Right lobe of liver (tissue), 6 donors: ENCODE measurements around the gene DDX24. TPM values are rescaled to one million over a fixed set of nuclear protein-coding genes. Genes with fewer than 3 reads are reported as not detected.

Experiments used
- ATAC-seq, 4 donors: fragments of 200-7000 bp; cut with Tn5 transposase; one replicate each; pipeline ENCODE4 v1.9.1; 2020; ENCODE audit warnings: mild to moderate bottlenecking in 4 of 4, moderate library complexity in 4 of 4
- DNase-seq, 3 donors: peaks; one replicate each; pipeline ENCODE4 v3.0.0-alpha.2; 2020
- H3K27ac ChIP-seq, 3 donors: fragments of 200-600 bp; one replicate each; pipeline ENCODE4 v1.8.0; 2022
- H3K27me3 ChIP-seq, 2 donors: fragments of 200-600 bp; one replicate each; pipeline ENCODE4 v1.8.0; 2022
- H3K36me3 ChIP-seq, 4 donors: fragments of 200-600 bp; sonication (generic) in 1 of 4; one replicate each; pipeline versions ENCODE4 v1.5.1 to v1.8.0; 2017 to 2022; ENCODE audit warnings: control low read depth in 1 of 4
- H3K4me1 ChIP-seq, 4 donors: fragments of 200-600 bp; sonication (generic) in 1 of 4; one replicate each; pipeline versions ENCODE4 v1.5.1 to v1.8.0; 2017 to 2022; ENCODE audit warnings: control low read depth in 1 of 4
- H3K4me3 ChIP-seq, 3 donors: fragments of 200-600 bp; one replicate each; pipeline ENCODE4 v1.8.0; 2022
- H3K9me3 ChIP-seq, 4 donors: fragments of 200-600 bp; sonication (generic) in 1 of 4; one replicate each; pipeline versions ENCODE4 v1.5.1 to v1.8.0; 2017 to 2022; ENCODE audit warnings: control low read depth in 1 of 4
- POLR2A ChIP-seq: fragments of 450-650 bp; IDR thresholded peaks from one replicate; pipeline ENCODE4 v1.6.1; 2017; ENCODE audit warnings: antibody characterized with exemption, mild to moderate bottlenecking
- WGBS: methylation state at CpG from one replicate; pipeline ENCODE4 v1.1.6; 2018; ENCODE audit warnings: low coverage, low lambda C conversion rate; ENCODE audit not compliant: insufficient coverage; ENCODE audit errors: missing lambda C conversion rate; 5-methylcytosine and 5-hydroxymethylcytosine counted together
- intact Hi-C, 2 donors: fragments of 100-400 bp; cut with DNase I; formaldehyde crosslinking; loops; one replicate each; pipeline versions ENCODE4 v1.11.2 to v1.14.1; 2022
- total RNA-seq, 6 experiments: library from RNA; depleted of rRNA in 2 of 6; stranded (reverse); fragments of >200 nt in 2 of 6; fragmentation: NEBNext Ultra II Directional in 3 of 6; extraction: Animal tissue kit (Norgen Biotek cat#: 25700) in 3 of 6; gene quantifications; one replicate each; pipeline versions ENCODE4 v1.1.0 to v1.2.4, GENCODE V29; 2016 to 2023
- TF ChIP-seq, protein P1 (sequence below), 4 donors: fragments of 200-600 bp in 3 of 4; fragments of 450-650 bp in 1 of 4; IDR thresholded peaks; one replicate each; pipeline versions ENCODE4 v1.5.1 to v1.8.0; 2016 to 2022; ENCODE audit warnings: antibody characterized with exemption in 4 of 4, mild to moderate bottlenecking in 2 of 4
- donor health status: DM: no; HTN: yes; CAD: no.
- donor health status: DM: no; HTN: no; CAD: no.
- donor health status: DM: no; HTN: no; CAD: no.
- donor health status: DM: no; HTN: yes; CAD: no.
- donor health status: DM: no; HTN: yes; CAD: no.

The DDX24 gene
- total RNA-seq, 6 experiments from 2014 or later, result 47.8 to 74.0 (median 63.6) TPM

DNA sequence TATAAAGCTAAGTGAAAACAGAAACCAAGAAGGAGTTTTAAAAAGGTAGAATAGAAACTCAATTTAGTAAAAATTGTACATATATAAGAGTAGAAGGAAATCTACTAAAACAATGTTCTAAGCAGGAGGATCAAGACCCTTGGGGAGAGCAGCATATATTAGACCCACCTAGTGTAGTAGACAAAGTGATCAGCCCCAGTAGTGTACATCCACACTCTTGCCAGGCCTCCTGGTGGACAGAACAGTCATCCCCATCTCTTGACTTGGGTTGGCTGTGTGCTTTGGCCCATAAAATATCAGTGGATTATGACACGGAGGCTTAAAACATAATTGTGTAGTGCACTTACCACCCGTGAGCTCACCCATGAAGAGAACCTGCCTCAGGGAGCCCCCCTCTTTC, 65.8 kb downstream of the DDX24 start:
- ATAC-seq, result no peak
- intact Hi-C loops, result no loop called here

GRCh38 chr14:94014382-94014781, 66.6 kb downstream of the DDX24 start:
- TF ChIP-seq, protein P1, sequence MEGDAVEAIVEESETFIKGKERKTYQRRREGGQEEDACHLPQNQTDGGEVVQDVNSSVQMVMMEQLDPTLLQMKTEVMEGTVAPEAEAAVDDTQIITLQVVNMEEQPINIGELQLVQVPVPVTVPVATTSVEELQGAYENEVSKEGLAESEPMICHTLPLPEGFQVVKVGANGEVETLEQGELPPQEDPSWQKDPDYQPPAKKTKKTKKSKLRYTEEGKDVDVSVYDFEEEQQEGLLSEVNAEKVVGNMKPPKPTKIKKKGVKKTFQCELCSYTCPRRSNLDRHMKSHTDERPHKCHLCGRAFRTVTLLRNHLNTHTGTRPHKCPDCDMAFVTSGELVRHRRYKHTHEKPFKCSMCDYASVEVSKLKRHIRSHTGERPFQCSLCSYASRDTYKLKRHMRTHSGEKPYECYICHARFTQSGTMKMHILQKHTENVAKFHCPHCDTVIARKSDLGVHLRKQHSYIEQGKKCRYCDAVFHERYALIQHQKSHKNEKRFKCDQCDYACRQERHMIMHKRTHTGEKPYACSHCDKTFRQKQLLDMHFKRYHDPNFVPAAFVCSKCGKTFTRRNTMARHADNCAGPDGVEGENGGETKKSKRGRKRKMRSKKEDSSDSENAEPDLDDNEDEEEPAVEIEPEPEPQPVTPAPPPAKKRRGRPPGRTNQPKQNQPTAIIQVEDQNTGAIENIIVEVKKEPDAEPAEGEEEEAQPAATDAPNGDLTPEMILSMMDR (IDR thresholded peaks at IDR 0.05), result no peak
- no peak for TF ChIP-seq POLR2A
- H3K9me3 ChIP-seq, result no peaks in the 10 kb centered on the region
- intact Hi-C loops, result no loop called here
- WGBS, result 47% methylated on average over 6 of the region's 6 CpGs
- no peaks in the 10 kb centered on the region for H3K36me3 ChIP-seq
- no peak overlapping the region for H3K27ac ChIP-seq
- DNase-seq, result no peak
- ATAC-seq, result peak in 2 of 4 donors; percentile 23 to 76
- H3K4me1 ChIP-seq, result no peaks in the 10 kb centered on the region
- no peak overlapping the region for H3K4me3 ChIP-seq
- H3K27me3 ChIP-seq, result no peaks in the 10 kb centered on the region

More for the DNA sequence above, 65.8 kb downstream of the DDX24 start:
- H3K4me1 ChIP-seq, result no peaks in the 10 kb centered on the region
- H3K27ac ChIP-seq, result no peak overlapping the region
- TF ChIP-seq, protein P1 (IDR thresholded peaks at IDR 0.05), result no peak
- no peak for TF ChIP-seq POLR2A
- no CpG with 5 or more reads among the region's 2 CpGs for WGBS
- no peaks in the 10 kb centered on the region for H3K9me3 ChIP-seq
- H3K27me3 ChIP-seq, result no peaks in the 10 kb centered on the region
- no peak for DNase-seq
- H3K4me3 ChIP-seq, result no peak overlapping the region
- no peaks in the 10 kb centered on the region for H3K36me3 ChIP-seq

- ATAC-seq, result no peak
- H3K4me3 ChIP-seq, result no peak overlapping the region
- H3K27ac ChIP-seq, result no peak overlapping the region
- intact Hi-C loops, result no loop called here
- no peak for DNase-seq
- H3K27me3 ChIP-seq, result no peaks in the 10 kb centered on the region
- H3K9me3 ChIP-seq, result no peaks in the 10 kb centered on the region
- TF ChIP-seq, protein P1 (IDR thresholded peaks at IDR 0.05), result no peak
- TF ChIP-seq POLR2A, result no peak
- WGBS, result 49% methylated on average over 2 of the region's 2 CpGs
- no peaks in the 10 kb centered on the region for H3K4me1 ChIP-seq
- H3K36me3 ChIP-seq, result no peaks in the 10 kb centered on the region
Measured at GRCh38 chr14:94011795-94012194, 69.2 kb downstream of the DDX24 start.

DNA sequence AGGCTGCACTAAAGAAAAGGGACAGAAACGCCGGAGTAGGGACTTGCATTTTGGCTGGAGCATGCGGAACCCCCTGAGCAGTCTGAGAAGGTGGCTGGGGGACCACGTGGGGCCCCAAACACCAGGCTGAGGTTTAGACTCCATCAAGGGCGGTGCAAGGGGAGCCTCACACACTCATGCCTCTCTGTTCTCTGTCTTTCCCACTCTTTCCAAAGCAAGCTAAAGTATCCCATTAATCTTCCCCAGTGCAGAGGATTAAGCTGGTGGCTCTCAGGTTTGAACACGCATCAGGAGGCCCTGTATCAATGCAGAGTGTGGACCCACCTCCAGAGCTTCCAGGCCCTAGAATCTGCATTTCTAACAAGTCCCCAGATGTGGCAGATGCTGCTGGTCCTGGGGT, 70.4 kb downstream of the DDX24 start:
- 100% methylated on average over 1 of the region's 6 CpGs for WGBS
- no peak overlapping the region for H3K4me3 ChIP-seq
- intact Hi-C loops, result no loop called here
- no peak overlapping the region for H3K27ac ChIP-seq
- no peak for DNase-seq
- no peaks in the 10 kb centered on the region for H3K4me1 ChIP-seq
- ATAC-seq, result no peak
- H3K27me3 ChIP-seq, result no peaks in the 10 kb centered on the region
- H3K36me3 ChIP-seq, result no peaks in the 10 kb centered on the region
- TF ChIP-seq POLR2A, result no peak
- TF ChIP-seq, protein P1 (IDR thresholded peaks at IDR 0.05), result no peak
- H3K9me3 ChIP-seq, result no peaks in the 10 kb centered on the region

DNA sequence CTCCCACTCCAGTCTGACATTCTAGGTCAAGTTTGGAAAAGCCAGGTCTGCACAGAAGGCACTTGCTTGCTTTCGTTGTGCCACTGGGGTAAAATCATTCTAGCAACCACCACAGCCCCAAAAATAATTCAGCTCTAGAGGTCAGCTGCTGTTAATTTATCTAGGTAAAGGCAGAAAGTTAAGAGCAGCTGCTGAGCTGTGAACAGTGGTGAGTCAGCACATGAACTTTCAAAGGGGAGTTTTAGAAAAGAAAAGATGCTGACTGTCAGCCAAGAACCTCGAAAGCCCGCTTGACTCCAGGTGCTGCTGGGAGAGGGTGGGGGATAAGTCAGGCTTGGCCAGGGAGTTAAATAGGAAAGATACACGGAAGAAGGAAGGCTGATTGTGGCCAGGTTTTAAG, 71.2 kb downstream of the DDX24 start:
- Histone ChIP-seq H3K36me3 (no peaks in the 10 kb centered on the region), H3K4me1 (no peaks in the 10 kb centered on the region), H3K27me3 (no peaks in the 10 kb centered on the region), H3K4me3 (no peak overlapping the region), H3K27ac (no peak overlapping the region), H3K9me3 (no peaks in the 10 kb centered on the region)
- no peak for DNase-seq
- 31% methylated on average over 4 of the region's 4 CpGs for WGBS
- TF ChIP-seq POLR2A, result no peak
- TF ChIP-seq, protein P1 (IDR thresholded peaks at IDR 0.05), result no peak
- ATAC-seq, result no peak
- intact Hi-C loops, result no loop called here
